BJ (cell line): ENCODE measurements around the gene WDPCP. TPM values are rescaled to one million over a fixed set of nuclear protein-coding genes. Genes with fewer than 3 reads are reported as not detected.
"Not testable (repeated sequence)": the region's sequence is repeated elsewhere in the genome, so short reads cannot be mapped to it uniquely, and the experiment has no call there.

Source experiments
- CTCF ChIA-PET: fragments of 350-600 bp; formaldehyde crosslinking; extraction: SDS; loops from one replicate; lab custom pipeline; 2021; ENCODE audit warnings: antibody characterized with exemption, inconsistent platforms; lab: Yijun Ruan, JAX
- POLR2A ChIA-PET: fragments of 300-600 bp; sonication (Branson Sonifier 250); formaldehyde crosslinking; extraction: SDS; loops from one replicate; lab custom pipeline; 2021; ENCODE audit warnings: antibody characterized with exemption; lab: Charles Lee
- DNase-seq: peaks from one replicate; pipeline ENCODE4 v3.0.0-alpha.2; 2011; ENCODE audit warnings: low read depth
- H3K27me3 ChIP-seq: 2 replicates; pipeline ENCODE4 v1.6.0; 2011; ENCODE audit warnings: low read length; ENCODE audit not compliant: control insufficient read depth, insufficient read depth
- H3K36me3 ChIP-seq: 2 replicates; pipeline ENCODE4 v1.5.1; 2011; ENCODE audit warnings: low read length; ENCODE audit not compliant: control insufficient read depth, insufficient read depth
- H3K4me3 ChIP-seq: 2 replicates; pipeline ENCODE4 v1.5.1; 2011; ENCODE audit warnings: low read depth, mild to moderate bottlenecking, control low read depth, low read length
- CTCF ChIP-seq: IDR thresholded peaks from 2 replicates; pipeline ENCODE4 v1.5.1; 2011; ENCODE audit warnings: low read depth, mild to moderate bottlenecking, control low read depth, inconsistent platforms, low read length, moderate library complexity; ENCODE audit not compliant: insufficient read depth
- polyA plus RNA-seq: library from polyadenylated mRNA; depleted of rRNA; stranded (reverse); fragments of >200 nt; gene quantifications from 2 replicates; pipeline ENCODE4 v1.2.3, GENCODE V29; 2011

Gene WDPCP
- polyA plus RNA-seq, 1 experiment, result 4.2 TPM

- no peak for DNase-seq
- no peak overlapping the region for H3K4me3 ChIP-seq
- no peaks in the 10 kb centered on the region for H3K36me3 ChIP-seq
- CTCF ChIA-PET, result no interaction called here
- H3K27me3 ChIP-seq, result no peaks in the 10 kb centered on the region
- POLR2A ChIA-PET, result no interaction called here
- TF ChIP-seq CTCF, result no peak
These were observed 253.4 kb downstream of the WDPCP start for GRCh38 chr2:63334910-63335309.

GRCh38 chr2:63326473-63326872, 261.8 kb downstream of the WDPCP start:
- no peaks in the 10 kb centered on the region for H3K27me3 ChIP-seq
- POLR2A ChIA-PET, result no interaction called here
- H3K4me3 ChIP-seq, result no peak overlapping the region
- H3K36me3 ChIP-seq, result no peaks in the 10 kb centered on the region
- no peak for TF ChIP-seq CTCF
- DNase-seq, result no peak
- CTCF ChIA-PET, result no interaction called here

- POLR2A ChIA-PET, H3K36me3 ChIP-seq, DNase-seq, CTCF ChIA-PET, H3K27me3 ChIP-seq, H3K4me3 ChIP-seq: not testable (repeated sequence)
These were observed 264.6 kb downstream of the WDPCP start for GRCh38 chr2:63323662-63324061.

GRCh38 chr2:63321973-63322372, 266.3 kb downstream of the WDPCP start:
- POLR2A ChIA-PET, H3K4me3 ChIP-seq, H3K36me3 ChIP-seq, H3K27me3 ChIP-seq, DNase-seq: not testable (repeated sequence)
- CTCF ChIA-PET, result interaction anchor here (1.3 kb wide), 1 partner anchor 11 kb away, joined by 3 read pairs; no protein-coding TSS in a partner anchor

GRCh38 chr2:63320669-63321068, 267.6 kb downstream of the WDPCP start:
- DNase-seq, result no peak
- POLR2A ChIA-PET, result no interaction called here
- TF ChIP-seq CTCF, result no peak
- CTCF ChIA-PET, result no interaction called here
- Histone ChIP-seq H3K4me3 (no peak overlapping the region), H3K27me3 (no peaks in the 10 kb centered on the region), H3K36me3 (no peaks in the 10 kb centered on the region)

GRCh38 chr2:63310614-63311013, 277.7 kb downstream of the WDPCP start:
- H3K36me3 ChIP-seq, result no peaks in the 10 kb centered on the region
- CTCF ChIA-PET, result interaction anchor here (0.8 kb wide), 1 partner anchor 16 kb away, joined by 3 read pairs; no protein-coding TSS in a partner anchor
- TF ChIP-seq CTCF, result no peak
- H3K27me3 ChIP-seq, result no peaks in the 10 kb centered on the region
- H3K4me3 ChIP-seq, result no peak overlapping the region
- POLR2A ChIA-PET, result no interaction called here
- no peak for DNase-seq
